ENCODE data around the gene SMYD4.

GRCh38 chr17:1729966-1730325, 99.8 kb downstream of the SMYD4 start:
- TF ChIP-seq CTCF (IDR thresholded peaks at IDR 0.05) (no peak), POLR2A (IDR thresholded peaks at IDR 0.05) (no peak)
